DMS 273 treated with DMSO at 0.1 percent for 48 hours (cell line): ENCODE data around the gene LENEP.
A peak's percentile ranks its signal among the peaks of the same experiment; 100 is the strongest.
"Not testable (repeated sequence)": the region's sequence is repeated elsewhere in the genome, so short reads cannot be mapped to it uniquely, and the experiment has no call there.

Experiments used
- DNase-seq: peaks from one replicate; lab custom pipeline; 2025; lab: John Stamatoyannopoulos, UW

LENEP gene

GRCh38 chr1:154975409-154976059 is 17.9 kb upstream of the LENEP start:
- no peak for DNase-seq

GRCh38 chr1:154977762-154978161 is 15.6 kb upstream of the LENEP start:
- DNase-seq, result not testable (repeated sequence)

- no peak for DNase-seq
Observed at GRCh38 chr1:154978360-154978759, 15.0 kb upstream of the LENEP start.

- DNase-seq, result no peak
Observed at GRCh38 chr1:154982341-154982740, 11.0 kb upstream of the LENEP start.

GRCh38 chr1:154982897-154983648 is 10.3 kb upstream of the LENEP start, which contains the start of gene FLAD1:
FLAD1 (plus strand) TSS chr1:154983344; CDS start chr1:154983695, 351 bp downstream.
- peak; percentile 99 for DNase-seq

GRCh38 chr1:154983776-154984466 is 9.5 kb upstream of the LENEP start:
- no peak for DNase-seq

GRCh38 chr1:154986736-154987135 is 6.7 kb upstream of the LENEP start:
- DNase-seq, result not testable (repeated sequence)

GRCh38 chr1:154987326-154987725 is 6.1 kb upstream of the LENEP start:
- no peak for DNase-seq

- no peak for DNase-seq
Observed at GRCh38 chr1:154988058-154988954, 5.1 kb upstream of the LENEP start.

GRCh38 chr1:154989195-154989860 is 4.1 kb upstream of the LENEP start:
- no peak for DNase-seq

- no peak for DNase-seq
Observed at GRCh38 chr1:154990276-154990675, 3.1 kb upstream of the LENEP start.

GRCh38 chr1:154992721-154993571 is 440 bp upstream of the LENEP start:
- peak; percentile 28 for DNase-seq

GRCh38 chr1:154994269-154994587 is 842 bp downstream of the LENEP start:
- DNase-seq, result no peak

GRCh38 chr1:154994591-154994990 is 1.2 kb downstream of the LENEP start:
- DNase-seq, result no peak

GRCh38 chr1:154995301-154995983 is 2.1 kb downstream of the LENEP start:
- peak; percentile 28 for DNase-seq

- DNase-seq, result no peak
Observed at GRCh38 chr1:154996966-154997701, 3.7 kb downstream of the LENEP start.

- no peak for DNase-seq
Observed at GRCh38 chr1:154998201-154998780, 4.9 kb downstream of the LENEP start.

GRCh38 chr1:154998818-154999570 is 5.6 kb downstream of the LENEP start:
- peak; percentile 27 for DNase-seq
